Transverse colon (tissue), 4 donors: ENCODE results near the gene FMO3. TPM values are rescaled to one million over a fixed set of nuclear protein-coding genes. Genes with fewer than 3 reads are reported as not detected.

Source experiments
- DNase-seq: peaks from one replicate; pipeline ENCODE4 v3.0.0-alpha.2; 2019
- H3K27ac ChIP-seq, 4 donors: fragments of 200-600 bp; sonication (generic); 2 replicates each; pipeline ENCODE4 v1.5.1; 2016 to 2018; ENCODE audit warnings: inconsistent platforms in 4 of 4
- H3K27me3 ChIP-seq: fragments of 200-600 bp; sonication (generic); 2 replicates; pipeline ENCODE4 v1.5.1; 2017; ENCODE audit warnings: inconsistent platforms
- H3K36me3 ChIP-seq, 4 donors: fragments of 200-600 bp; sonication (generic); 2 replicates each; pipeline ENCODE4 v1.5.1; 2017 to 2019; ENCODE audit warnings: inconsistent platforms in 4 of 4
- H3K4me1 ChIP-seq, 4 donors: fragments of 200-600 bp; sonication (generic); 2 replicates each; pipeline ENCODE4 v1.5.1; 2017 to 2020; ENCODE audit warnings: inconsistent platforms in 4 of 4
- H3K4me3 ChIP-seq, 4 donors: fragments of 200-600 bp; sonication (generic); 1 replicate in 1 of 4; 2 replicates in 3 of 4; pipeline versions ENCODE4 v1.5.1 to v1.6.1; 2017 to 2019; ENCODE audit warnings: inconsistent platforms in 4 of 4
- H3K9me3 ChIP-seq, 2 donors: fragments of 200-600 bp; sonication (generic); 2 replicates each; pipeline ENCODE4 v1.5.1; 2017 to 2019; ENCODE audit warnings: inconsistent platforms in 2 of 2
- CTCF ChIP-seq, 5 experiments: fragments of 200-600 bp in 3 of 5; fragments of 450-650 bp in 2 of 5; sonication (generic) in 3 of 5; IDR thresholded peaks; 1 replicate in 2 of 5; 2 replicates in 3 of 5; pipeline ENCODE4 v1.5.1; 2016 to 2017; ENCODE audit warnings: antibody characterized with exemption in 5 of 5, inconsistent platforms in 3 of 5, mild to moderate bottlenecking in 2 of 5, moderate library complexity in 1 of 5
- EP300 ChIP-seq: sonication (generic); formaldehyde crosslinking; IDR thresholded peaks from one replicate; pipeline ENCODE4 v1.6.1; 2017; ENCODE audit warnings: antibody characterized with exemption, low read depth
- POLR2A ChIP-seq: fragments of 450-650 bp; IDR thresholded peaks from one replicate; pipeline ENCODE4 v1.6.1; 2016; ENCODE audit warnings: antibody characterized with exemption, mild to moderate bottlenecking, moderate library complexity
- POLR2AphosphoS5 ChIP-seq, 3 donors: sonication (generic); formaldehyde crosslinking; IDR thresholded peaks; one replicate each; pipeline ENCODE4 v1.6.1; 2016; ENCODE audit warnings: antibody characterized with exemption in 3 of 3
- WGBS, 2 donors: methylation state at CpG; one replicate each; pipeline ENCODE4 v1.1.5; 2018; ENCODE audit warnings: low coverage in 1 of 2; 5-methylcytosine and 5-hydroxymethylcytosine counted together
- in situ Hi-C, 4 donors: fragments of 200-750 bp; cut with MboI; loops; one replicate each; pipeline versions ENCODE4 v1.15.0 to v1.15.1; 2017; ENCODE audit warnings: low sequenced_read_pairs in 3 of 4, low pct_ligation_motif_present in 1 of 4, low pct_unique_long_range_greater_than_20kb in 1 of 4
- intact Hi-C: fragments of 100-400 bp; cut with DNase I; formaldehyde crosslinking; loops from one replicate; pipeline ENCODE4 v1.15.1; 2023; ENCODE audit warnings: low total_unique reads
- total RNA-seq, 4 donors: library from RNA; depleted of rRNA; stranded (reverse); fragments of >200 nt; gene quantifications; one replicate each; pipeline ENCODE4 v1.1.0, GENCODE V29; 2016

FMO3 gene
- total RNA-seq, 4 donors from 2014 or later = 0.55 to 1.9 (median 1.7) TPM; not detected in 1

- intact Hi-C loops (loop anchor here (2.0 kb wide), 1 partner anchor 29 kb away; no protein-coding TSS in a partner anchor), in situ Hi-C loops (no loop called here)
- no peak for TF ChIP-seq EP300
- TF ChIP-seq POLR2A = no peak
- no peak for TF ChIP-seq POLR2AphosphoS5 (IDR thresholded peaks at IDR 0.05)
- TF ChIP-seq CTCF (IDR thresholded peaks at IDR 0.05) = no peak
- 81 to 86% methylated on average over 8 of the region's 8 CpGs for WGBS, 2 donors
- no peaks in the 10 kb centered on the region for H3K36me3 ChIP-seq
- H3K9me3 ChIP-seq = no peaks in the 10 kb centered on the region
- H3K4me3 ChIP-seq = no peak overlapping the region
- DNase-seq = no peak
- H3K4me1 ChIP-seq = no peaks in the 10 kb centered on the region
- H3K27ac ChIP-seq = no peak overlapping the region
- H3K27me3 ChIP-seq = no peaks in the 10 kb centered on the region
Measured at GRCh38 chr1:171107969-171108368, 17.3 kb downstream of the FMO3 start.

- H3K27ac ChIP-seq = no peak overlapping the region
- no peaks in the 10 kb centered on the region for H3K4me1 ChIP-seq
- no peak overlapping the region for H3K4me3 ChIP-seq
- in situ Hi-C loops = no loop called here
- 80 to 86% methylated on average over 7 of the region's 7 CpGs for WGBS, 2 donors
- H3K36me3 ChIP-seq = no peaks in the 10 kb centered on the region
- H3K27me3 ChIP-seq = no peaks in the 10 kb centered on the region
- TF ChIP-seq CTCF (IDR thresholded peaks at IDR 0.05) = no peak
- no peak for TF ChIP-seq POLR2A
- TF ChIP-seq POLR2AphosphoS5 (IDR thresholded peaks at IDR 0.05) = no peak
- TF ChIP-seq EP300 = no peak
- no peaks in the 10 kb centered on the region for H3K9me3 ChIP-seq
- intact Hi-C loops = no loop called here
- no peak for DNase-seq
Measured at GRCh38 chr1:171109966-171110365, 19.3 kb downstream of the FMO3 start.

- no peak for TF ChIP-seq CTCF (IDR thresholded peaks at IDR 0.05)
- intact Hi-C loops = no loop called here
Measured at GRCh38 chr1:171110621-171111326, 20.1 kb downstream of the FMO3 start.

GRCh38 chr1:171112119-171112518 is 21.4 kb downstream of the FMO3 start:
- no peaks in the 10 kb centered on the region for H3K4me1 ChIP-seq
- in situ Hi-C loops = no loop called here
- WGBS, 2 donors = 75 to 82% methylated on average over 3 of the region's 3 CpGs
- intact Hi-C loops = no loop called here
- no peak overlapping the region for H3K27ac ChIP-seq
- H3K9me3 ChIP-seq = no peaks in the 10 kb centered on the region
- no peak overlapping the region for H3K4me3 ChIP-seq
- H3K27me3 ChIP-seq = no peaks in the 10 kb centered on the region
- no peaks in the 10 kb centered on the region for H3K36me3 ChIP-seq
- no peak for DNase-seq
- TF ChIP-seq POLR2A = no peak
- no peak for TF ChIP-seq EP300
- no peak for TF ChIP-seq CTCF (IDR thresholded peaks at IDR 0.05)
- no peak for TF ChIP-seq POLR2AphosphoS5 (IDR thresholded peaks at IDR 0.05)

More at GRCh38 chr1:171110621-171111326, 20.1 kb downstream of the FMO3 start:
- Histone ChIP-seq H3K4me3 (no peak overlapping the region), H3K36me3 (no peaks in the 10 kb centered on the region), H3K27me3 (no peaks in the 10 kb centered on the region), H3K9me3 (no peaks in the 10 kb centered on the region), H3K4me1 (no peaks in the 10 kb centered on the region), H3K27ac (no peak overlapping the region)
- in situ Hi-C loops = no loop called here
- DNase-seq = no peak
- 48 to 64% methylated on average over 2 to 7 of the region's 7 CpGs for WGBS, 2 donors
